ENCODE measurements around the gene BBLN. TPM values are rescaled to one million over a fixed set of nuclear protein-coding genes. Genes with fewer than 3 reads are reported as not detected.
"Not testable (repeated sequence)": the region's sequence is repeated elsewhere in the genome, so short reads cannot be mapped to it uniquely, and the experiment has no call there.

Gene BBLN
- 38.2 and 44.3 TPM in 2 replicates for total RNA-seq
- total RNA-seq (2013) = 88.7 TPM
- polyA plus RNA-seq = 101 and 148 TPM in 2 replicates
- polyA minus RNA-seq = 83.3 and 97.9 TPM in 2 replicates

GRCh38 chr9:128159784-128160602 lies at the start of gene BBLN:
Gene BBLN, plus strand, starts transcription at chr9:128160265. Its CDS starts 143 bp downstream, at chr9:128160408.
- Histone ChIP-seq H2AFZ (ENCODE audit: insufficient read depth, low read depth, low read length, poor library complexity, severe bottlenecking) (peak within 1 kb of the TSS; percentile 98), H3K79me2 (ENCODE audit: control insufficient read depth, insufficient read depth, low read length) (peaks cover 14% of the 10 kb centered on the region), H3K4me1 (ENCODE audit: control insufficient read depth in 2 of 2, insufficient read depth in 2 of 2, low read length in 2 of 2) (peaks cover 6 to 17% of the 10 kb centered on the region in 2 donors), H3K9me3 (ENCODE audit: control extremely low read depth in 1 of 3, control insufficient read depth in 2 of 3, insufficient read depth in 1 of 3, low read length in 2 of 3) (no peaks in the 10 kb centered on the region), H3K9ac (ENCODE audit: low read length) (peak within 1 kb of the TSS; percentile 93), H3K4me2 (replicated peaks; ENCODE audit: low read depth, low read length, poor library complexity, severe bottlenecking) (peak within 1 kb of the TSS; percentile 100), H3K36me3 (replicated peaks in 1 of 2; ENCODE audit: control extremely low read depth in 1 of 2, control insufficient read depth in 1 of 2, extremely low read depth in 1 of 2, insufficient read depth in 2 of 2, low read length in 1 of 2) (peaks cover 0 to 12% of the 10 kb centered on the region in 2 experiments), H3K4me3 (ENCODE audit: control extremely low read depth in 1 of 5, extremely low read depth in 1 of 5, insufficient read depth in 1 of 5, low read depth in 2 of 5, low read length in 4 of 5) (peak within 1 kb of the TSS; percentile 70 to 99 (median 86)), H3K27me3 (replicated peaks in 1 of 4; ENCODE audit: control extremely low read depth in 1 of 4, control insufficient read depth in 3 of 4, insufficient read depth in 4 of 4, low read length in 3 of 4) (no peaks in the 10 kb centered on the region), H4K20me1 (ENCODE audit: control insufficient read depth, insufficient read depth, low read length, poor library complexity, severe bottlenecking) (no peaks in the 10 kb centered on the region), H3K27ac (ENCODE audit: low read length in 2 of 2) (peak within 1 kb of the TSS; percentile 72)
- WGBS (ENCODE audit: insufficient coverage) = under 1% methylated on average over 71 of the region's 77 CpGs
- TF ChIP-seq CTCF (IDR thresholded peaks at IDR 0.05) = no peak
- no peak for TF ChIP-seq EZH2 (IDR thresholded peaks at IDR 0.05; ENCODE audit: borderline replicate concordance, insufficient read depth, low read depth, low read length, poor library complexity, severe bottlenecking)
- H3K27me3 Mint-ChIP-seq = no peaks in the 10 kb centered on the region
- intact Hi-C loops (cut with micrococcal nuclease) = loop anchor here (1.0 kb wide), 3 partner anchors 31 to 180 kb away; partner anchors contain the start of genes CIZ1 and SLC27A4
- DNase-seq (peak; percentile 92), ATAC-seq (ENCODE audit: low read depth) (peak; percentile 94)
- no peaks in the 10 kb centered on the region for H3K9me3 Mint-ChIP-seq (ENCODE audit: insufficient read depth)
- CTCF ChIA-PET = interaction anchor here (1.2 kb wide), 1 partner anchor 31 kb away, joined by 3 read pairs; the partner anchor contains the start of gene CIZ1
- H3K27ac Mint-ChIP-seq = peak within 1 kb of the TSS; percentile 87
- POLR2A ChIA-PET = interaction anchor here (0.6 to 2.5 kb wide), 5 partner anchors 27 to 1300 kb away, joined by 3 to 11 read pairs (median 4); partner anchors contain the start of gene CIZ1
- peaks cover 12% of the 10 kb centered on the region for H3K4me1 Mint-ChIP-seq
- H3K4me3 Mint-ChIP-seq = peak within 1 kb of the TSS; percentile 83

- H3K79me2 ChIP-seq (ENCODE audit: control insufficient read depth, insufficient read depth, low read length); H3K4me3 ChIP-seq (ENCODE audit: control extremely low read depth in 1 of 5, extremely low read depth in 1 of 5, insufficient read depth in 1 of 5, low read depth in 2 of 5, low read length in 4 of 5); H2AFZ ChIP-seq (ENCODE audit: insufficient read depth, low read depth, low read length, poor library complexity, severe bottlenecking); DNase-seq; H3K9ac ChIP-seq (ENCODE audit: low read length); H3K27me3 ChIP-seq (replicated peaks in 1 of 4; ENCODE audit: control extremely low read depth in 1 of 4, control insufficient read depth in 3 of 4, insufficient read depth in 4 of 4, low read length in 3 of 4); intact Hi-C loops (cut with micrococcal nuclease); H4K20me1 ChIP-seq (ENCODE audit: control insufficient read depth, insufficient read depth, low read length, poor library complexity, severe bottlenecking); H3K9me3 Mint-ChIP-seq (ENCODE audit: insufficient read depth); H3K27ac ChIP-seq (ENCODE audit: low read length in 2 of 2); H3K27me3 Mint-ChIP-seq; H3K4me2 ChIP-seq (replicated peaks; ENCODE audit: low read depth, low read length, poor library complexity, severe bottlenecking); H3K4me3 Mint-ChIP-seq; CTCF ChIA-PET; H3K9me3 ChIP-seq (ENCODE audit: control extremely low read depth in 1 of 3, control insufficient read depth in 2 of 3, insufficient read depth in 1 of 3, low read length in 2 of 3); ATAC-seq (ENCODE audit: low read depth): not testable (repeated sequence)
- Histone ChIP-seq H3K36me3 (replicated peaks in 1 of 2; ENCODE audit: control extremely low read depth in 1 of 2, control insufficient read depth in 1 of 2, extremely low read depth in 1 of 2, insufficient read depth in 2 of 2, low read length in 1 of 2) (peaks cover 9 to 29% of the 10 kb centered on the region in 2 experiments), H3K4me1 (ENCODE audit: control insufficient read depth in 2 of 2, insufficient read depth in 2 of 2, low read length in 2 of 2) (peaks cover 25 to 26% of the 10 kb centered on the region in 2 donors)
- peak overlapping the region; percentile 46 for H3K27ac Mint-ChIP-seq
- 94% methylated on average over 10 of the region's 12 CpGs for WGBS (ENCODE audit: insufficient coverage)
- POLR2A ChIA-PET = interaction anchor here (0.7 kb wide), 1 partner anchor 51 kb away, joined by 3 read pairs; no protein-coding TSS in a partner anchor
- peaks cover 31% of the 10 kb centered on the region for H3K4me1 Mint-ChIP-seq
Observed at GRCh38 chr9:128111726-128112125, 48.3 kb upstream of the BBLN start.

Data from B cell (primary cell).